ENCODE results near the gene NMRK2.
"Not testable (repeated sequence)": the region's sequence is repeated elsewhere in the genome, so short reads cannot be mapped to it uniquely, and the experiment has no call there.

The NMRK2 gene

DNA sequence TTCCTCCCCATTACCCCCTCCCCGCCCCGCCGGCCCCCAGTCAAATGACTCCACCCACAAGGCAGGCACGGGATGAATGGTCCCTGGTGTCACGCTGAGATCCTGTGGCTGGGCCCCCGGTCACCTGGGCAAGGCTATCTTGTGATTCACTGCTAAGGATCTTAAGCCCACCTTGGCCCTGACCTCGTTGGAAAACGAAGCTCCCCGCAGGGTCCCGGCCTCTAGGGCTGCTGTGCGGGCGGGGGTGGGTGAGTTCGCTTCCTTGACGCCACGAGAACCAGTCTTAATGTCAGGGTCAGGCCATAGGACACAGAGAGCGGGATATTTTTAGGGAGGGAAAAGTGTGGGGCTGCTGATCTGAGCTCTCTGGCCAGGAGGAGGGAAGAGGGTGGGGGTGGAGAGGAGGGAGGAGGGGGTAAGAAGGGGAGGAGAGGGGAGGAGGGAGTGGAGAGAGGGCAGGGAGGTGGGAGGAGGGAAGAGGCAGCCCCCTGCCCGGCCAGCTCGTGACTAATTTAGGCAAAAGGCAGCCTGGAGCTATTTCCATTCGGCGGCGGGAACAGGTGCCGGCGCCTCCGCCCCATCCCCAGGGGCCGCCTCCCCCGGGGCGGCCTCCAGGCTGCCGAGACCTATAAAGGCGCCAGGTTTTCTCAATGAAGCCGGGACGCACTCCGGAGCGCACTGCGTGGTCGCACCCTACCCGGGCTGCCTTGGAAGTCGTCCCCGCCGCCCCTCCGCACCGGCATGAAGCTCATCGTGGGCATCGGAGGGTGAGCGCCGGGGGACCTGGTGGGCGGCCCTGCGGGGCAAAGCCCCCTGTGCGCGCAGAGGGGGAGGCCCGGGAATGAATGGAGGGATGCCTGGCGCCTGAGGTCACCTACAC, at the start of gene NMRK2:
TSS of gene NMRK2 (plus strand) at position 139 of the 880 bp plus-strand sequence. CDS start at position 742, 603 bp downstream.
- peaks cover 12% of the 10 kb centered on the region; the same call in 1 of the 2 replicates for H3K36me3 ChIP-seq (ENCODE audit: control insufficient read depth, insufficient read depth, low read length)
- no peaks in the 10 kb centered on the region for H3K27me3 ChIP-seq (ENCODE audit: control insufficient read depth, insufficient read depth, low read length)
- H3K9ac ChIP-seq (ENCODE audit: low read depth, low read length), result peak within 1 kb of the TSS; percentile 90
- peak within 1 kb of the TSS; percentile 80 for H3K4me3 ChIP-seq (ENCODE audit: low read depth, low read length)
- no peaks in the 10 kb centered on the region for H3K9me3 ChIP-seq (ENCODE audit: control insufficient read depth, insufficient read depth, low read length)
- peak within 1 kb of the TSS; percentile 98 for H3K27ac ChIP-seq (ENCODE audit: low read depth, low read length)
- no peaks in the 10 kb centered on the region for H3K4me1 ChIP-seq (ENCODE audit: control insufficient read depth, insufficient read depth, low read length)

GRCh38 chr19:3890591-3890990, 42.3 kb upstream of the NMRK2 start:
- Histone ChIP-seq H3K9me3 (ENCODE audit: control insufficient read depth, insufficient read depth, low read length) (no peaks in the 10 kb centered on the region), H3K9ac (ENCODE audit: low read depth, low read length) (no peak overlapping the region), H3K4me1 (ENCODE audit: control insufficient read depth, insufficient read depth, low read length) (no peaks in the 10 kb centered on the region), H3K36me3 (ENCODE audit: control insufficient read depth, insufficient read depth, low read length) (peaks cover 36% of the 10 kb centered on the region), H3K27me3 (ENCODE audit: control insufficient read depth, insufficient read depth, low read length) (no peaks in the 10 kb centered on the region), H3K4me3 (ENCODE audit: low read depth, low read length) (no peak overlapping the region), H3K27ac (ENCODE audit: low read depth, low read length) (no peak overlapping the region)

DNA sequence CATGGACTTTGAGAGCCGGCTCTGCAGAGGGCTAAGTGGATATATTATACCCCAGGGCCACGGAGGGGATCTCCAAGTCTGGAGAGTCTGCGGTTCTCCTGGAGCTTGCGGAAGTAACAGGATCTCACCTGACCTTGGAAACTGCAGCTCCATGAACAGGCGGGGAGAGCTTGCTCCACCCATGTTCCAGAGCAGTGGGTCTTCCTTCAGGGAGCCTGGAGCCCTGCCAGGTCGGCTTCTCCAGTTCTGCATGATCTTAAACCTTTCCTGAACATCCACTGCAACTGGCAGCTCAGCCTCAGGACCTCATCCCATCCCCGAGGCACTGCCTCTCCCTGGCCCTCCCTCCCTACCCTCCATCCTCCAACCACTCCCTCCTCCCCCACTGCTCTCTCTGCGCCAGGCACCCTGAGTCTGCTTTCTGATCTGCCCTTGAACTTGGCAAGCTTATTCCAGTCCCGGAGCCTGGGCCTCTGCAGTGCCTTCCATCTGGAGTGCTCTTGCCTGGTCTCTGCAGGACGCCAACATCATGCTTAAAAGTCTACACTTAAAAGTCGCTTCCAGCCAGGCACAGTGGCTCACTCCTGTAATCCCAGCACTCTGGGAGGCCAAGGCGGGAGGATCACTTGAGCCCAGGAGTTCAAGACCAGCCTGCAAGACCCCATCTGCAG, 39.2 kb upstream of the NMRK2 start:
- peaks cover 7% of the 10 kb centered on the region for H3K9me3 ChIP-seq (ENCODE audit: control insufficient read depth, insufficient read depth, low read length)
- peaks cover 37% of the 10 kb centered on the region for H3K36me3 ChIP-seq (ENCODE audit: control insufficient read depth, insufficient read depth, low read length)
- no peaks in the 10 kb centered on the region for H3K4me1 ChIP-seq (ENCODE audit: control insufficient read depth, insufficient read depth, low read length)
- no peak overlapping the region for H3K27ac ChIP-seq (ENCODE audit: low read depth, low read length)
- H3K9ac ChIP-seq (ENCODE audit: low read depth, low read length), result no peak overlapping the region
- H3K4me3 ChIP-seq (ENCODE audit: low read depth, low read length), result no peak overlapping the region
- no peaks in the 10 kb centered on the region for H3K27me3 ChIP-seq (ENCODE audit: control insufficient read depth, insufficient read depth, low read length)

DNA sequence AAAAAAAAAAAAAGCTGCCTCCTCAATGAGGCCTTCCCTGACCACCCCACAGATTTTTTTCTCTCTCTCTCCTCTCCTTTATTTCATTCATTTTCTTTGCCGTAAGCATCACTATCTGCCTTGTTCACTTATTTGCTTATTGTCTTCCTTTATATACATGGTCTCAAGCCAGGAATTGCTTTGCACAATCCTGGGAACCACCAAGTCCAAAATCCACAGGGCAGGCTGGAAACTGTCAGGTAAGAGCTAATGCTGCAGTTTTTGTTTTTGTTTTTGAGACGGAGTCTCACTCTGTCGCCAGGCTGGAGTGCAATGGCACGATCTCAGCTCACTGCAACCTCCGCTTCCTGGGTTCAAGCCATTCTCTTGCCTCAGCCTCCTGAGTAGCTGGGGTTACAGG, 37.9 kb upstream of the NMRK2 start:
- not testable (repeated sequence) for H3K9me3 ChIP-seq (ENCODE audit: control insufficient read depth, insufficient read depth, low read length); H3K4me1 ChIP-seq (ENCODE audit: control insufficient read depth, insufficient read depth, low read length); H3K4me3 ChIP-seq (ENCODE audit: low read depth, low read length); H3K27me3 ChIP-seq (ENCODE audit: control insufficient read depth, insufficient read depth, low read length); H3K27ac ChIP-seq (ENCODE audit: low read depth, low read length); H3K9ac ChIP-seq (ENCODE audit: low read depth, low read length)
- peaks cover 31% of the 10 kb centered on the region for H3K36me3 ChIP-seq (ENCODE audit: control insufficient read depth, insufficient read depth, low read length)

GRCh38 chr19:3895788-3896187, 37.1 kb upstream of the NMRK2 start:
- H3K4me3 ChIP-seq (ENCODE audit: low read depth, low read length), result no peak overlapping the region
- no peaks in the 10 kb centered on the region for H3K27me3 ChIP-seq (ENCODE audit: control insufficient read depth, insufficient read depth, low read length)
- H3K9me3 ChIP-seq (ENCODE audit: control insufficient read depth, insufficient read depth, low read length), result peaks cover 7% of the 10 kb centered on the region
- H3K4me1 ChIP-seq (ENCODE audit: control insufficient read depth, insufficient read depth, low read length), result no peaks in the 10 kb centered on the region
- H3K36me3 ChIP-seq (ENCODE audit: control insufficient read depth, insufficient read depth, low read length), result peaks cover 27% of the 10 kb centered on the region
- H3K27ac ChIP-seq (ENCODE audit: low read depth, low read length), result no peak overlapping the region
- no peak overlapping the region for H3K9ac ChIP-seq (ENCODE audit: low read depth, low read length)

- Histone ChIP-seq H3K36me3 (ENCODE audit: control insufficient read depth, insufficient read depth, low read length) (peaks cover 22% of the 10 kb centered on the region), H3K27me3 (ENCODE audit: control insufficient read depth, insufficient read depth, low read length) (no peaks in the 10 kb centered on the region)
Observed at GRCh38 chr19:3897936-3898335, 34.9 kb upstream of the NMRK2 start.

GRCh38 chr19:3898426-3898825, 34.4 kb upstream of the NMRK2 start:
- Histone ChIP-seq H3K4me1 (ENCODE audit: control insufficient read depth, insufficient read depth, low read length) (no peaks in the 10 kb centered on the region), H3K27me3 (ENCODE audit: control insufficient read depth, insufficient read depth, low read length) (no peaks in the 10 kb centered on the region), H3K27ac (ENCODE audit: low read depth, low read length) (no peak overlapping the region), H3K4me3 (ENCODE audit: low read depth, low read length) (no peak overlapping the region), H3K9ac (ENCODE audit: low read depth, low read length) (no peak overlapping the region), H3K9me3 (ENCODE audit: control insufficient read depth, insufficient read depth, low read length) (peaks cover 7% of the 10 kb centered on the region), H3K36me3 (ENCODE audit: control insufficient read depth, insufficient read depth, low read length) (peaks cover 22% of the 10 kb centered on the region)

More at GRCh38 chr19:3897936-3898335, 34.9 kb upstream of the NMRK2 start:
- Histone ChIP-seq H3K9ac (ENCODE audit: low read depth, low read length) (no peak overlapping the region), H3K4me1 (ENCODE audit: control insufficient read depth, insufficient read depth, low read length) (no peaks in the 10 kb centered on the region), H3K9me3 (ENCODE audit: control insufficient read depth, insufficient read depth, low read length) (peaks cover 7% of the 10 kb centered on the region), H3K27ac (ENCODE audit: low read depth, low read length) (no peak overlapping the region), H3K4me3 (ENCODE audit: low read depth, low read length) (no peak overlapping the region)

- no peak overlapping the region for H3K9ac ChIP-seq (ENCODE audit: low read depth, low read length)
- H3K4me1 ChIP-seq (ENCODE audit: control insufficient read depth, insufficient read depth, low read length), result no peaks in the 10 kb centered on the region
- H3K27me3 ChIP-seq (ENCODE audit: control insufficient read depth, insufficient read depth, low read length), result no peaks in the 10 kb centered on the region
- H3K9me3 ChIP-seq (ENCODE audit: control insufficient read depth, insufficient read depth, low read length), result peaks cover 7% of the 10 kb centered on the region
- no peak overlapping the region for H3K27ac ChIP-seq (ENCODE audit: low read depth, low read length)
- H3K4me3 ChIP-seq (ENCODE audit: low read depth, low read length), result no peak overlapping the region
- peaks cover 26% of the 10 kb centered on the region for H3K36me3 ChIP-seq (ENCODE audit: control insufficient read depth, insufficient read depth, low read length)
Observed at GRCh38 chr19:3899531-3900294, 33.2 kb upstream of the NMRK2 start.

GRCh38 chr19:3902317-3902973, 30.4 kb upstream of the NMRK2 start:
- H3K4me1 ChIP-seq (ENCODE audit: control insufficient read depth, insufficient read depth, low read length), result no peaks in the 10 kb centered on the region
- no peak overlapping the region for H3K9ac ChIP-seq (ENCODE audit: low read depth, low read length)
- H3K9me3 ChIP-seq (ENCODE audit: control insufficient read depth, insufficient read depth, low read length), result peaks cover 7% of the 10 kb centered on the region
- no peak overlapping the region for H3K27ac ChIP-seq (ENCODE audit: low read depth, low read length)
- H3K4me3 ChIP-seq (ENCODE audit: low read depth, low read length), result no peak overlapping the region
- no peaks in the 10 kb centered on the region for H3K27me3 ChIP-seq (ENCODE audit: control insufficient read depth, insufficient read depth, low read length)
- peaks cover 33% of the 10 kb centered on the region for H3K36me3 ChIP-seq (ENCODE audit: control insufficient read depth, insufficient read depth, low read length)

- H3K36me3 ChIP-seq (ENCODE audit: control insufficient read depth, insufficient read depth, low read length), result peaks cover 36% of the 10 kb centered on the region
Observed at GRCh38 chr19:3904233-3904632, 28.6 kb upstream of the NMRK2 start.

More at GRCh38 chr19:3904233-3904632, 28.6 kb upstream of the NMRK2 start:
- Histone ChIP-seq H3K9me3 (ENCODE audit: control insufficient read depth, insufficient read depth, low read length) (peaks cover under 1% of the 10 kb centered on the region; the same call in 1 of the 2 replicates), H3K9ac (ENCODE audit: low read depth, low read length) (no peak overlapping the region), H3K27ac (ENCODE audit: low read depth, low read length) (no peak overlapping the region), H3K4me3 (ENCODE audit: low read depth, low read length) (no peak overlapping the region), H3K4me1 (ENCODE audit: control insufficient read depth, insufficient read depth, low read length) (no peaks in the 10 kb centered on the region), H3K27me3 (ENCODE audit: control insufficient read depth, insufficient read depth, low read length) (no peaks in the 10 kb centered on the region)

Data from HUES48 (cell line).